A375 (cell line): Measurements from ENCODE around the gene NEIL3. TPM values are rescaled to one million over a fixed set of nuclear protein-coding genes. Genes with fewer than 3 reads are reported as not detected.

ENCODE experiments used
- total RNA-seq: library from RNA; depleted of rRNA; stranded (reverse); fragments of >200 nt; shearing (Covaris generic); gene quantifications from 2 replicates; pipeline ENCODE4 v1.2.3, GENCODE V29; 2014; rRNA removed

NEIL3 gene, protein sequence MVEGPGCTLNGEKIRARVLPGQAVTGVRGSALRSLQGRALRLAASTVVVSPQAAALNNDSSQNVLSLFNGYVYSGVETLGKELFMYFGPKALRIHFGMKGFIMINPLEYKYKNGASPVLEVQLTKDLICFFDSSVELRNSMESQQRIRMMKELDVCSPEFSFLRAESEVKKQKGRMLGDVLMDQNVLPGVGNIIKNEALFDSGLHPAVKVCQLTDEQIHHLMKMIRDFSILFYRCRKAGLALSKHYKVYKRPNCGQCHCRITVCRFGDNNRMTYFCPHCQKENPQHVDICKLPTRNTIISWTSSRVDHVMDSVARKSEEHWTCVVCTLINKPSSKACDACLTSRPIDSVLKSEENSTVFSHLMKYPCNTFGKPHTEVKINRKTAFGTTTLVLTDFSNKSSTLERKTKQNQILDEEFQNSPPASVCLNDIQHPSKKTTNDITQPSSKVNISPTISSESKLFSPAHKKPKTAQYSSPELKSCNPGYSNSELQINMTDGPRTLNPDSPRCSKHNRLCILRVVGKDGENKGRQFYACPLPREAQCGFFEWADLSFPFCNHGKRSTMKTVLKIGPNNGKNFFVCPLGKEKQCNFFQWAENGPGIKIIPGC
- 8.9 and 10.7 TPM in 2 replicates for total RNA-seq

GRCh38 chr4:177309522-177310371 is at the start of gene NEIL3:
TSS of gene NEIL3 (plus strand) at chr4:177309874. CDS start at chr4:177309954, 80 bp downstream.

Other genes with a start within 250 kb of the NEIL3 start
- 50.8 and 54.7 TPM in 2 replicates for gene AGA, start 132.6 kb downstream of the NEIL3 start, total RNA-seq